Measurements from ENCODE around the gene MYRIP. TPM values are rescaled to one million over a fixed set of nuclear protein-coding genes. Genes with fewer than 3 reads are reported as not detected.

The MYRIP gene
- polyA plus RNA-seq, 1 of the 3 experiments (the other 2 are of a cell fraction), result 1.2 TPM

DNA sequence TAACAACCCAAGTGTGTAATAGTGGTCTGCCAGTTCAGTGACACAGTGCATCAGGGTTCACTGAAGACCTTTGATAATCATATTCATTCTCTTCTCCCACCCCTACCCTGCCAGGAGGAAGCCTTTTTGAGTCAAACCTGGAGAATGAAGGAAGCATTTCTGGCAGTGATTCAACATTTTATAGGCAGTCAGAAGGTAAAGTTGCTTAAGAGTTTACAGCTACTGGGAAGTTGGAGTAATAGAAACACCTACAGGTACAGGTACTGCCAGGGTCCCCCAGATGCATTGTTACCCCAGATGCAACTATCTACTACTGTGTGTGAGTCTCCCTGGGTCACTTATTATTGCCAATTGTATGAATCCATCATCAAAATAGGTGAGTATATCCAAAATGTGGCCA, 353.2 kb downstream of the MYRIP start (continued):
- TF ChIP-seq MXI1 (IDR thresholded peaks at IDR 0.05; ENCODE audit: low read depth, low read length), result no peak
- no peak for TF ChIP-seq RFX5 (IDR thresholded peaks at IDR 0.05; ENCODE audit: low read length)
- no peak for TF ChIP-seq GATA2 (CRISPR knock-in tag; IDR thresholded peaks at IDR 0.05)

DNA sequence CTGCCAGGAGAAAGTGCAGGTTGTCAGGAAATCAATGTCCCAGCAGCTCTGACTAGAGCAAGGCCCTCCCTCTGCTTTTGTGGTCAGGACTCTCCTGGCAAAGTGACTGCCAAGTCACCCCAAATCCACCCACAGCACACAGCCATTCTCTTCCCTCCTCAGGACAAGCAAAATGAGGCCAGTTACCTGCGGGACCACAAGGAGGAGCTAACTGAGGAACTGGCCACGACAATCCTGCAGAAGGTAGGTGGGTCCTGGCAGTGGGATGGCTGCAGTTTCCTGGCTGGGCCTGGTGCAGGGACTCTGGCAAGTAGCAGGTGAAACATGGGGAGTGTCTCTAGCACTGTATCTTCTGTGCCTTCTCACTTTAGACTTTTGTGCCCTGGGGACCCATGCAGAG, 357.6 kb downstream of the MYRIP start:
- Histone ChIP-seq H3K9ac (no peak overlapping the region), H3K27me3 (ENCODE audit: insufficient read depth) (no peaks in the 10 kb centered on the region), H3K4me1 (ENCODE audit: control insufficient read depth in 1 of 2, insufficient read depth in 2 of 2, low read depth in 1 of 2, low read length in 1 of 2) (no peaks in the 10 kb centered on the region), H3K79me2 (ENCODE audit: insufficient read depth) (no peaks in the 10 kb centered on the region), H3K9me2 (no peaks in the 10 kb centered on the region), H3K27ac (ENCODE audit: low read depth in 2 of 2, low read length in 1 of 2) (no peak overlapping the region), H3K36me3 (replicated peaks in 1 of 2; ENCODE audit: control insufficient read depth in 1 of 2, insufficient read depth in 2 of 2, low read length in 1 of 2) (no peaks in the 10 kb centered on the region), H3K4me3 (ENCODE audit: low read depth in 2 of 2, low read length in 1 of 2) (no peak overlapping the region), H2AFZ (ENCODE audit: low read depth) (no peak overlapping the region), H4K20me1 (ENCODE audit: insufficient read depth) (no peaks in the 10 kb centered on the region), H3K4me2 (no peak overlapping the region), H3K9me3 (no peaks in the 10 kb centered on the region), H3F3A (replicated peaks; ENCODE audit: insufficient read depth) (no peaks in the 10 kb centered on the region)
- WGBS (ENCODE audit: low lambda C conversion rate), result no CpG with 5 or more reads among the region's 2 CpGs
- ChIA-PET POLR2A (no interaction called here), CTCF (interaction anchor here (1.1 kb wide), 1 partner anchor 355 kb away, joined by 3 read pairs; no protein-coding TSS in a partner anchor)
- TF ChIP-seq, protein P1, sequence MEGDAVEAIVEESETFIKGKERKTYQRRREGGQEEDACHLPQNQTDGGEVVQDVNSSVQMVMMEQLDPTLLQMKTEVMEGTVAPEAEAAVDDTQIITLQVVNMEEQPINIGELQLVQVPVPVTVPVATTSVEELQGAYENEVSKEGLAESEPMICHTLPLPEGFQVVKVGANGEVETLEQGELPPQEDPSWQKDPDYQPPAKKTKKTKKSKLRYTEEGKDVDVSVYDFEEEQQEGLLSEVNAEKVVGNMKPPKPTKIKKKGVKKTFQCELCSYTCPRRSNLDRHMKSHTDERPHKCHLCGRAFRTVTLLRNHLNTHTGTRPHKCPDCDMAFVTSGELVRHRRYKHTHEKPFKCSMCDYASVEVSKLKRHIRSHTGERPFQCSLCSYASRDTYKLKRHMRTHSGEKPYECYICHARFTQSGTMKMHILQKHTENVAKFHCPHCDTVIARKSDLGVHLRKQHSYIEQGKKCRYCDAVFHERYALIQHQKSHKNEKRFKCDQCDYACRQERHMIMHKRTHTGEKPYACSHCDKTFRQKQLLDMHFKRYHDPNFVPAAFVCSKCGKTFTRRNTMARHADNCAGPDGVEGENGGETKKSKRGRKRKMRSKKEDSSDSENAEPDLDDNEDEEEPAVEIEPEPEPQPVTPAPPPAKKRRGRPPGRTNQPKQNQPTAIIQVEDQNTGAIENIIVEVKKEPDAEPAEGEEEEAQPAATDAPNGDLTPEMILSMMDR (IDR thresholded peaks at IDR 0.05), result no peak
- DNase-seq, result no peak

DNA sequence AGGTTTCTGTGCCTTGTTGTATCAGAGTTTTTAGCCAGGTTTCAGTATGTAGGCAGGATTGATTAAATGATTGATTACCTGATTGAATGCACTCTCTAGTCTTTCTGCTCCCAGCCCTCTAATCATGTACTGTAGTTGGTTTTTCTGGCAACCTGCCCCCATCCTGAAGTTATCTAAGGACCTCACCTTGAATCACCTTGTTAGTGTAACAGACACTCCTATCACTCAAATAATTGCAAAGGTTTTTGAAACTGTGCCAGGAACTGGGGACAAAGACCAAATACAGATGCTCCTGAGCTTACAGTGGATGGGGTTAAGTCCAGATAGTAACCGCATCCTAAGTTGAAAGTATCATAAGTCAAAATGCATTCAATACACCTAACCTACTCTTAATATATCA, 358.5 kb downstream of the MYRIP start:
- H3K27me3 ChIP-seq (ENCODE audit: insufficient read depth), result no peaks in the 10 kb centered on the region
- no peak overlapping the region for H3K4me3 ChIP-seq (ENCODE audit: low read depth in 2 of 2, low read length in 1 of 2)
- TF ChIP-seq TEAD4 (IDR thresholded peaks at IDR 0.05; ENCODE audit: borderline replicate concordance, insufficient read depth) (no peak), FOXJ3 (CRISPR knock-in tag; IDR thresholded peaks at IDR 0.05) (no peak)
- POLR2A ChIA-PET, result no interaction called here
- CTCF ChIA-PET, result interaction anchor here (3.4 kb wide), 1 partner anchor 11 kb away, joined by 24 read pairs; no protein-coding TSS in a partner anchor
- H3K36me3 ChIP-seq (replicated peaks in 1 of 2; ENCODE audit: control insufficient read depth in 1 of 2, insufficient read depth in 2 of 2, low read length in 1 of 2), result no peaks in the 10 kb centered on the region
- H3K9me3 ChIP-seq, result no peaks in the 10 kb centered on the region
- H3K4me2 ChIP-seq, result no peak overlapping the region
- no peak overlapping the region for H3K27ac ChIP-seq (ENCODE audit: low read depth in 2 of 2, low read length in 1 of 2)
- no peaks in the 10 kb centered on the region for H3K4me1 ChIP-seq (ENCODE audit: control insufficient read depth in 1 of 2, insufficient read depth in 2 of 2, low read depth in 1 of 2, low read length in 1 of 2)
- H3K9me2 ChIP-seq, result no peaks in the 10 kb centered on the region
- H3K79me2 ChIP-seq (ENCODE audit: insufficient read depth), result no peaks in the 10 kb centered on the region
- H3K9ac ChIP-seq, result no peak overlapping the region
- DNase-seq, result no peak
- H4K20me1 ChIP-seq (ENCODE audit: insufficient read depth), result no peaks in the 10 kb centered on the region
- H2AFZ ChIP-seq (ENCODE audit: low read depth), result no peak overlapping the region
- WGBS (ENCODE audit: low lambda C conversion rate), result 92% methylated on average over 1 of the region's 1 CpG
- no peaks in the 10 kb centered on the region for H3F3A ChIP-seq (replicated peaks; ENCODE audit: insufficient read depth)

DNA sequence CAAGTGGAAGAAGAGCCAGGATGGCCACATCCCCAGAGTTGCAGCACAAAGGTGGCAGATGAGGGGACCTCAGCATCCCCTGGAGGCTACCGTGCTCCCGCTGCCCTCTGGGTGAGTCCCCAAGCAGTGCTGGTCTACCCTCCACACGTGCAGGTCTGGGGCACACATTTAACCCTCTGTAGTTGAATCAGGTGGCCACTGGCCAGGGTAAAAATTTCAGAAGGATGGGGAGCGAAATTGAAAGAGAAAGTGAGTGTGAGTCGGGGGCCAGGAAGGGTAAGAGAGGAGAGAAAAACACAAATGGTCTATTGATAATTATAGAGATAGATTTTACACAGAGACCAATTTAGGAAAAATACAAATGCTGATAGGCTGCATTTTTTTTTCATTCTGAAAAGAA, 360.6 kb downstream of the MYRIP start:
- Histone ChIP-seq H2AFZ (ENCODE audit: low read depth) (no peak overlapping the region), H3K4me1 (ENCODE audit: control insufficient read depth in 1 of 2, insufficient read depth in 2 of 2, low read depth in 1 of 2, low read length in 1 of 2) (no peaks in the 10 kb centered on the region), H4K20me1 (ENCODE audit: insufficient read depth) (no peaks in the 10 kb centered on the region), H3K4me3 (ENCODE audit: low read depth in 2 of 2, low read length in 1 of 2) (no peak overlapping the region), H3K79me2 (ENCODE audit: insufficient read depth) (no peaks in the 10 kb centered on the region), H3K4me2 (no peak overlapping the region), H3K9me3 (no peaks in the 10 kb centered on the region), H3F3A (replicated peaks; ENCODE audit: insufficient read depth) (no peaks in the 10 kb centered on the region), H3K9me2 (no peaks in the 10 kb centered on the region), H3K27ac (ENCODE audit: low read depth in 2 of 2, low read length in 1 of 2) (no peak overlapping the region), H3K9ac (no peak overlapping the region), H3K36me3 (replicated peaks in 1 of 2; ENCODE audit: control insufficient read depth in 1 of 2, insufficient read depth in 2 of 2, low read length in 1 of 2) (no peaks in the 10 kb centered on the region), H3K27me3 (ENCODE audit: insufficient read depth) (no peaks in the 10 kb centered on the region)
- DNase-seq, result no peak
- TF ChIP-seq RFX5 (IDR thresholded peaks at IDR 0.05; ENCODE audit: low read length), result no peak
- no peak for TF ChIP-seq JUND (IDR thresholded peaks at IDR 0.05)
- TF ChIP-seq SMC3 (IDR thresholded peaks at IDR 0.05; ENCODE audit: low read depth, low read length), result no peak
- TF ChIP-seq TCF12 (IDR thresholded peaks at IDR 0.05), result no peak
- TF ChIP-seq, protein P2, sequence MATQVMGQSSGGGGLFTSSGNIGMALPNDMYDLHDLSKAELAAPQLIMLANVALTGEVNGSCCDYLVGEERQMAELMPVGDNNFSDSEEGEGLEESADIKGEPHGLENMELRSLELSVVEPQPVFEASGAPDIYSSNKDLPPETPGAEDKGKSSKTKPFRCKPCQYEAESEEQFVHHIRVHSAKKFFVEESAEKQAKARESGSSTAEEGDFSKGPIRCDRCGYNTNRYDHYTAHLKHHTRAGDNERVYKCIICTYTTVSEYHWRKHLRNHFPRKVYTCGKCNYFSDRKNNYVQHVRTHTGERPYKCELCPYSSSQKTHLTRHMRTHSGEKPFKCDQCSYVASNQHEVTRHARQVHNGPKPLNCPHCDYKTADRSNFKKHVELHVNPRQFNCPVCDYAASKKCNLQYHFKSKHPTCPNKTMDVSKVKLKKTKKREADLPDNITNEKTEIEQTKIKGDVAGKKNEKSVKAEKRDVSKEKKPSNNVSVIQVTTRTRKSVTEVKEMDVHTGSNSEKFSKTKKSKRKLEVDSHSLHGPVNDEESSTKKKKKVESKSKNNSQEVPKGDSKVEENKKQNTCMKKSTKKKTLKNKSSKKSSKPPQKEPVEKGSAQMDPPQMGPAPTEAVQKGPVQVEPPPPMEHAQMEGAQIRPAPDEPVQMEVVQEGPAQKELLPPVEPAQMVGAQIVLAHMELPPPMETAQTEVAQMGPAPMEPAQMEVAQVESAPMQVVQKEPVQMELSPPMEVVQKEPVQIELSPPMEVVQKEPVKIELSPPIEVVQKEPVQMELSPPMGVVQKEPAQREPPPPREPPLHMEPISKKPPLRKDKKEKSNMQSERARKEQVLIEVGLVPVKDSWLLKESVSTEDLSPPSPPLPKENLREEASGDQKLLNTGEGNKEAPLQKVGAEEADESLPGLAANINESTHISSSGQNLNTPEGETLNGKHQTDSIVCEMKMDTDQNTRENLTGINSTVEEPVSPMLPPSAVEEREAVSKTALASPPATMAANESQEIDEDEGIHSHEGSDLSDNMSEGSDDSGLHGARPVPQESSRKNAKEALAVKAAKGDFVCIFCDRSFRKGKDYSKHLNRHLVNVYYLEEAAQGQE (IDR thresholded peaks at IDR 0.05; ENCODE audit: low read depth, low read length), result no peak
- no peak for TF ChIP-seq POLR2AphosphoS5 (IDR thresholded peaks at IDR 0.05; ENCODE audit: low read depth, low read length)
- TF ChIP-seq, protein P1 (IDR thresholded peaks at IDR 0.05), result no peak
- TF ChIP-seq FOXJ3 (CRISPR knock-in tag; IDR thresholded peaks at IDR 0.05), result no peak
- no peak for TF ChIP-seq RAD21 (IDR thresholded peaks at IDR 0.05; ENCODE audit: low read length)
- TF ChIP-seq TEAD4 (IDR thresholded peaks at IDR 0.05; ENCODE audit: borderline replicate concordance, insufficient read depth), result no peak
- TF ChIP-seq RCOR1 (IDR thresholded peaks at IDR 0.05; ENCODE audit: low read length), result no peak
- ChIA-PET CTCF (interaction anchor here (0.9 to 3.4 kb wide), 3 partner anchors 9 to 357 kb away, joined by 3 to 24 read pairs (median 8); no protein-coding TSS in a partner anchor), POLR2A (no interaction called here)
- WGBS (ENCODE audit: low lambda C conversion rate), result 62% methylated on average over 5 of the region's 5 CpGs

Measured in SK-N-SH (cell line).